UCSD-AML1 (cell line): ENCODE measurements around the gene CIAO2B.
A peak's percentile ranks its signal among the peaks of the same experiment; 100 is the strongest.
"Not testable (repeated sequence)": the region's sequence is repeated elsewhere in the genome, so short reads cannot be mapped to it uniquely, and the experiment has no call there.

Source experiments
- DNase-seq: peaks from one replicate; lab custom pipeline; 2025; ENCODE audit not compliant: unreplicated experiment; lab: John Stamatoyannopoulos, UW

The CIAO2B gene

GRCh38 chr16:66904846-66905632 is 29.2 kb downstream of the CIAO2B start:
- no peak for DNase-seq

- DNase-seq: no peak
Observed at GRCh38 chr16:66904428-66904845, 29.8 kb downstream of the CIAO2B start.

- DNase-seq: no peak
Observed at GRCh38 chr16:66903544-66904427, 30.4 kb downstream of the CIAO2B start.

GRCh38 chr16:66902648-66903543 is 31.3 kb downstream of the CIAO2B start:
- no peak for DNase-seq

DNA sequence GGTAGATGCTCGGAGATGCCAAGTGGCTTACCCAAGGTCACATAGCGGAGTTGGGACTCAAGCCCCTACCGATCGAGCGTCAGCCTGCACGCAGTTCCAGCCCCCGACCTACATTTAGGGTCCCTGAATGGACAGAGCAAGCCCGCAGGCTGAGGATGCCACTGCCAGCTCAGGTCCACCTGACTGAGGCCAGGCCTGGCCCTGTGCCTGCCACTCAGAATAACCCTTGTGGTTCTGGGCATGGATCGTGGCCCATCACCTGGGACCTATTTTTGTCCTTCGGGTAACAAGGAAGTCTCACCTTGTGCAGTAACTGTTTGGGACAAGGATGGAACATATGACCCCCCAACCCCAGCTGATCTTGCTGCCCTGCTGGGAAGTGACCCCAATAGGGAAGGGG is 32.6 kb downstream of the CIAO2B start:
- no peak for DNase-seq

GRCh38 chr16:66900721-66901441 is 33.3 kb downstream of the CIAO2B start:
- no peak for DNase-seq

GRCh38 chr16:66899945-66900710 is 34.1 kb downstream of the CIAO2B start:
- DNase-seq: peak; percentile 71

- DNase-seq: no peak
Observed at GRCh38 chr16:66899310-66899944, 34.8 kb downstream of the CIAO2B start.

GRCh38 chr16:66898933-66899309 is 35.3 kb downstream of the CIAO2B start:
- DNase-seq: no peak

DNA sequence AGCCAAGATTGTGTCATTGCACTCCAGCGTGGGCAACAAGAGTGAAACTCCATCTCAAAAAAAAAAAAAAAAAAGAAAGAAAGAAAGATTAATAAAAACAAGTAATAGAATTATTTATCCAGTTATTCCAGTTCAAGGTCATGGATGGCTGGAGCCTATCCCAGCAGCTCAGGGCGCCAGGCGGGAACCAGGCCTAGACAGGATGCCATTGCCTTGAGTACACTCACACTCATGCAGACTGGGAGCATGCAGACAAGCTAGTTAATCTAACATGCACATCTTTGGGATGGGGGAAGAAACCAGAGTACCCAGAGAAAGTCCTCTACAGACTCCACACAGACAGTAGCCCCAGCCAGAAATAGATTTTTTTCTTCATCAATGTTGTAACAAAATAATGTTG is 36.0 kb downstream of the CIAO2B start:
- DNase-seq: no peak

DNA sequence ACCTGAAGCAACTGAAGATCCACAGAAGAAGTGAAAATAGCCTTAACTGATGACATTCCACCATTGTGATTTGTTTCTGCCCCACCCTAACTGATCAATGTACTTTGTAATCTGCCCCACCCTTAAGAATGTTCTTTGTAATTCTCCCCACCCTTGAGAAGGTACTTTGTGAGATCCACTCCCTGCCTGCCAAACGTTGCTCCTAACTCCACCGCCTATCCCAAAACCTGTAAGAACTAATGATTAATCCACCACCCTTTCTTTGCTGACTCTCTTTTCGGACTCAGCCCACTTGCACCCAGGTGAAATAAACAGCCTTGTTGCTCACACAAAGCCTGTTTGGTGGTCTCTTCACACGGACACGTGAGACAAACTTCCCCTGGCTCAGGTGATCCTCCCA is 37.5 kb downstream of the CIAO2B start:
- not testable (repeated sequence) for DNase-seq

- no peak for DNase-seq
Observed at GRCh38 chr16:66895999-66896398, 38.2 kb downstream of the CIAO2B start.

DNA sequence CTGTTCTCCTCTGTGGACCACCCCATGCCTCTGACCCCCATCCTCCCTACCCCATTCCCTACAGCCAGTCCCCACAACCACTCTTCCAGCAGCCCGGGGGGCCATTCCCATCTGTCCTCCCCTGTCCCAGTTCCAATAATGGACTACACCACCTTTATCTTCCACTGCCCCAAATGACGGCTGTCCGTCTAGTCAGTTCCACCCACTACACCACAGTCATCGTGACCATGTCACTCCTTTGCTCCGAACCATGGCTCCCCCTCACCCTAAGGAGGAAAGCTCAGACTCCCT is 38.6 kb downstream of the CIAO2B start:
- DNase-seq: no peak

- peak; percentile 64 for DNase-seq
Observed at GRCh38 chr16:66894948-66895688, 39.1 kb downstream of the CIAO2B start.

- DNase-seq: no peak
Observed at GRCh38 chr16:66894055-66894454, 40.1 kb downstream of the CIAO2B start.

DNA sequence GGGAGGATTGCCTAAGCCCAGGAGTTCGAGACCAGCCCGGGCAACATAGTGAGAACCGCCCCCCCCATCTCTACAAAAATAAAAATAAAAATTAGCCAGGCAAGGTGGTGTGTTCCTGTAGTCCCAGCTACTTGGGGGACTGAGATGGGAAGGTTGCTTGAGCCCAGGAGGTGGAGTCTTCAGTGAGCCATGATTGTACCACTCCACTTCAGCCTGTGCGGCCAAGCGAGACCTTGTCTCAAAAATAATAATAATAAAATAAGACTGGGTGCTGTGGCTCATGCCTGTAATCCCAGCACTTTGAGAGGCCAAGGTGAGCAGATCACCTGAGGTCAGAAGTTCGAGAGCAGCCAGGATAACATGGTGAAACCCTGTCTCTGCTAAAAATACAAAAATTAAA is 42.4 kb downstream of the CIAO2B start:
- DNase-seq: no peak

GRCh38 chr16:66891360-66891759 is 42.8 kb downstream of the CIAO2B start:
- DNase-seq: no peak

DNA sequence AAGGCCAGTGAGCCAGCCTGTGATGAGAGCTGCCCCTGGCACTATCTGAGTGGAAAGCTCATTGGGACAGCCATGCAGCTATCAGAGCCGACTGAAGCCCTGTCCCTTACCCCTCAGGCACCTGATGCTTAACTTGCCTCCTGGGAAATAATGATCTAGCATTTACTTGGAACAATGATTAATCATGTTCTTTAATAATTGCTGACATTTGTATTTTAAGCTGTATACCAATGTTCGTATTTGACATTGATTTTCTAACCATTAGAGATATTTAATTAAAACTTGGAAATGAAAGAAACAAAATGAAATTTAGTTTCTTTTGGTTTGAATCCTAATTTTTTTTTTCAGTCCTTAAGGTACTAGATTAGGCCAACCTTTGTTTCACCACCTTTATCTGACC is 43.4 kb downstream of the CIAO2B start:
- DNase-seq: no peak

GRCh38 chr16:66889622-66890021 is 44.6 kb downstream of the CIAO2B start:
- DNase-seq: no peak
